Immature natural killer cell (primary cell): Measurements from ENCODE around the gene ANXA11. TPM values are rescaled to one million over a fixed set of nuclear protein-coding genes. Genes with fewer than 3 reads are reported as not detected.
A peak's percentile ranks its signal among the peaks of the same experiment; 100 is the strongest.
"Not testable (repeated sequence)": the region's sequence is repeated elsewhere in the genome, so short reads cannot be mapped to it uniquely, and the experiment has no call there.

Experiments
- DNase-seq, 3 donors: peaks; one replicate each; pipeline ENCODE4 v3.0.0; 2022; ENCODE audit warnings: mixed read lengths in 1 of 3
- H3K27ac Mint-ChIP-seq, 6 donors: one replicate each; pipeline ENCODE4 v1.8.0; 2020; ENCODE audit warnings: mixed read lengths in 6 of 6, mild to moderate bottlenecking in 5 of 6, inconsistent platforms in 4 of 6, moderate library complexity in 3 of 6
- H3K27me3 Mint-ChIP-seq, 3 donors: one replicate each; pipeline ENCODE4 v1.8.0; 2020 to 2021; ENCODE audit warnings: low read depth in 3 of 3, mild to moderate bottlenecking in 3 of 3, mixed read lengths in 3 of 3, moderate library complexity in 3 of 3, inconsistent platforms in 1 of 3
- H3K36me3 Mint-ChIP-seq, 3 donors: one replicate each; pipeline ENCODE4 v1.8.0; 2020; ENCODE audit warnings: mixed read lengths in 3 of 3, inconsistent platforms in 2 of 3, mild to moderate bottlenecking in 2 of 3
- H3K4me1 Mint-ChIP-seq, 2 donors: one replicate each; pipeline ENCODE4 v1.8.0; 2020; ENCODE audit warnings: inconsistent platforms in 2 of 2, mild to moderate bottlenecking in 2 of 2, mixed read lengths in 2 of 2, moderate library complexity in 1 of 2
- H3K4me3 Mint-ChIP-seq, 5 donors: one replicate each; pipeline ENCODE4 v1.8.0; 2020; ENCODE audit warnings: mild to moderate bottlenecking in 5 of 5, mixed read lengths in 5 of 5, inconsistent platforms in 3 of 5, moderate library complexity in 3 of 5
- H3K9me3 Mint-ChIP-seq, 6 donors: one replicate each; pipeline ENCODE4 v1.8.0; 2020; ENCODE audit warnings: mild to moderate bottlenecking in 6 of 6, mixed read lengths in 6 of 6, inconsistent platforms in 4 of 6, moderate library complexity in 3 of 6
- polyA plus RNA-seq, 3 donors: library from polyadenylated mRNA; unstranded; fragments of 300-500 nt; fragmentation: Illumina TruSeq; gene quantifications; one replicate each; pipeline ENCODE4 v1.2.3, GENCODE V29; 2021

The ANXA11 gene
- polyA plus RNA-seq, 3 donors from 2014 or later, result 136 to 270 (median 181) TPM

DNA sequence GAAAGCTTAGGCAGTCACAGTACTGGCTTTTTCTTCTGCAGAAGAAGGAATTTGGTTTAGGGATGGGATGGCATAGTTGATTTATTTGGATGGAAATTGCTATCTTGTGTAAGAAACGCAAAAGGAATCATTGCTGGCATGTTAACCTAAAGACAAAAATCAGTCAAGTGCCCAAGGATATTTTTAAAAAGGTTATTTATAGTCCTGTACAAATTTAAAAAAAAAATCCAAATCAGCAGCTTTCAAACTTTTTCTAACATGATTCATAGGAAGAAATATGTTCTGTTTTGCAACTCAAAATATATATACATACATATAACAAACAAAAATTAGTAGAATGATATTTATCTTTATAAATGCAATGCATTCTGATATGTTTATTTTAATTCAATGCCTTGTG, 28.5 kb upstream of the ANXA11 start:
- not testable (repeated sequence) for H3K27me3 Mint-ChIP-seq, DNase-seq, H3K4me3 Mint-ChIP-seq, H3K36me3 Mint-ChIP-seq, H3K4me1 Mint-ChIP-seq, H3K27ac Mint-ChIP-seq, H3K9me3 Mint-ChIP-seq

DNA sequence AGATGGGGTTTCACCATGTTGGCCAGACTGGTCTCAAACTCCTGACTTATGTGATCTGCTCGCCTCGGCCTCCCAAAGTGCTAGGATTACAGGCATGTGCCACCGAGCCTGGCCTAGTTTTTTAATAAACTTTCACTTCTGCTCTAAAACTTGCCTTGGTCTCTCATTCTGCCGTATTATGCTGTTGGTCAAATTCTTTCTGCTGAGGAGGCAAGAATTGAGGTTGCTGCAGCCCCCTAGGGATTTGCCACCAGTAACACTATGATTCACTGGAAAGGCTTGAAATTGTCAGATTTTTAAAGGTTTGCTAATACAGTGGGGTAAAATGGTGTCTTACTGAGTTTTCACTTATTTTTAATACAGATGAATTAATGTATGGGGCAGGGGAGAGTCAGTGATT, 21.4 kb upstream of the ANXA11 start:
- DNase-seq, H3K4me1 Mint-ChIP-seq, H3K36me3 Mint-ChIP-seq: not testable (repeated sequence)

DNA sequence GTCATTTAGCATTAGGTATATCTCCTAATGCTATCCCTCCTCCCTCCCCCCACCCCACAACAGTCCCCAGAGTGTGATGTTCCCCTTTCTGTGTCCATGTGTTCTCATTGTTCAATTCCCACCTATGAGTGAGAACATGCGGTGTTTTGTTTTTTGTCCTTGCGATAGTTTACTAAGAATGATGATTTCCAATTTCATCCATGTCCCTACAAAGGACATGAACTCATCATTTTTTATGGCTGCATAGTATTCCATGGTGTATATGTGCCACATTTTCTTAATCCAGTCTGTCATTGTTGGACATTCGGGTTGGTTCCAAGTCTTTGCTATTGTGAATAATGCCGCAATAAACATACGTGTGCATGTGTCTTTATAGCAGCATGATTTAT, 17.7 kb upstream of the ANXA11 start:
- not testable (repeated sequence) for H3K36me3 Mint-ChIP-seq, H3K4me3 Mint-ChIP-seq, H3K27ac Mint-ChIP-seq, DNase-seq, H3K4me1 Mint-ChIP-seq, H3K9me3 Mint-ChIP-seq, H3K27me3 Mint-ChIP-seq

More for the DNA sequence above, 21.4 kb upstream of the ANXA11 start:
- H3K4me3 Mint-ChIP-seq, H3K27me3 Mint-ChIP-seq, H3K27ac Mint-ChIP-seq, H3K9me3 Mint-ChIP-seq: not testable (repeated sequence)

DNA sequence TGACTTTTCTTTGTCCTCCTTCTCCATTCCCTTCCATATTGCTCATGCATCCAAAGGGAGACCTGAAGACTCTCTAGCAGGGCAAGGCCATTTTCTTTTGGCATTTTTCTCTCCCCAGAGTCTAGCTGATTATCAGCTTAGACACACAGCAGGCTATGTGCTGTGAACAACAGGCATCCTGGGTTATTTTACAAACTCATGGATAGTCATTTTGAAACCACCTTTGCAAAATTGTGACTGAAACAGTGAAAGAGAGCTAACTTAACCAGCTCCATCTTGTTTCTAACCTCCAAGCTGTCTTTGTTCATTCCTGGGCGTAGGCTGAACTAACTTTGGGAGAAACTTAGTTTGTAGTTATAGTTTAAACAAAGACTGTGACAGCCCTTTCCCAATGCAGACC, 13.5 kb upstream of the ANXA11 start:
- not testable (repeated sequence) for H3K4me1 Mint-ChIP-seq, H3K27me3 Mint-ChIP-seq

DNA sequence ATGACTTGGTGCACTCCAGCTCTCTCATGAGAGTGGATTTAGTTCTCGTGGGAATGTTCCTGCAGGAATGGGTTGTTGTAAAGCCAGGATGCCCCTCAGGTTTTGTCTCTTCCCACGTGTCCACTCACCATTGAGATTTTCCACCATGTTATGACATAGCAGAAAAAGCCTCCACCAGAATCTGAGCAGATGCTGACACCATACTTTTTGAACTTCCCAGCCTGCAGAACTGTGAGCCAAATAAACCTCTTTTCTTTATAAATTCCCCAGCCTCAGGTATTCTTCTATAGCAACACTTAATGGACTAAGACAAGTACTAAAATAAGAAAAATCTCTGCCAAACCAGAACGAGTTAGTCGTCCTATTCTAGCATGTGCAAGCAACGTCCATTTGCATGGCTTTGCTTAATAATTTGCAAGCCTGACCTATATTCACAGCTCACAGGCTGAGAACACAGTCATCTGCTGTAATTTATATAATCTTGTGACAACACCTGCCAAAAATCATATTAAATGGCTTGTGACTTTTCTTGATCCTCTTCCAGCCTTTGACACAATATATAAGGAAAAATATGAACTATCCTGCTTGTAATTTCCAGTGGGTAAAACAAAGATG, 9.1 kb upstream of the ANXA11 start:
- H3K9me3 Mint-ChIP-seq, H3K4me1 Mint-ChIP-seq, H3K27ac Mint-ChIP-seq, DNase-seq, H3K36me3 Mint-ChIP-seq, H3K27me3 Mint-ChIP-seq, H3K4me3 Mint-ChIP-seq: not testable (repeated sequence)

More for the DNA sequence above, 13.5 kb upstream of the ANXA11 start:
- H3K36me3 Mint-ChIP-seq, H3K4me3 Mint-ChIP-seq, DNase-seq, H3K27ac Mint-ChIP-seq, H3K9me3 Mint-ChIP-seq: not testable (repeated sequence)

DNA sequence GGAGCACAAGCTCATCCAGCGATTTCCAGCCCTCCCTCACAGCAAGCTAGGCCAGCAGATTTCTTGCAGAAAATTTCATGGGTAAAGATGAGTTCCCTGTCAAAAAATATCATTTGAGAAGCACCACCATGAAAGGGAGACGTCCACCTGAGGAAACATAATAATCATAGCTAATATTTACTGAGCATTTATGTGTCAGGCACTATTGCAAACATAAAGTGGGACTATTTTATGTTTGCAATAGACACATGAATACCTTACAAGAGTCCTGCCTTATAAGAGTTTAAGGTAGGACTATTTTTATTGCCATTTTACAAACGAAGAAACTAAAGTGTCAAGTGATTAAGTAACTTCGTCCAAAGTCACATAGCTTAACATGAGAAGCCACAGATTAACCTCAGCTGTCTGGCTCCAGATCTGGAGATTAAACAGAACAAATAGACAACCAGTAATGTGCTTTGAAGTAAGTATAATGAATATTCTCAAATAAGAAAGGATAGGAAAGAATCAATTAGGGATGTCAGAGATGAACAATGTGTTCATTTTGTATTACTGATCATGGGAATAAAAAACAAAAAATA, 7.3 kb upstream of the ANXA11 start:
- not testable (repeated sequence) for DNase-seq, H3K4me1 Mint-ChIP-seq, H3K36me3 Mint-ChIP-seq, H3K27me3 Mint-ChIP-seq, H3K4me3 Mint-ChIP-seq, H3K9me3 Mint-ChIP-seq, H3K27ac Mint-ChIP-seq

DNA sequence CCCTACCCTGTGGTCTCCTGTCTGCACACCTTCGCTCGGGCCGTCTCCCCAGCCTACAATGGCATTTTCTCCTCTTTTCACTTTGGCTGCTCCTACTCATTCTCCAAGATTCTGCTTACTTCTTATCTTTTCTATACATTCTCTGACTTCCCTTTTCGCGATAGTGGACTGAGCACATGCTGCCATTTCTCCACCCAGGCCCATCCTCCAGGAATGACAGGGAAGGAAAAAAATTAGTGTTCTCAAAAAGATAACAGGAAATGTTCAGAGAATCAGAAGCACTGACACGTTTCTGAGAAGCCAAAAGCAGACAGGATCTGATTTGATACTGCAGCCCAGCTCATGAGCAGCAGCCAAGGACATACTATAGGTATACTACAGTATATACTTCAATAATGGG, 6.4 kb upstream of the ANXA11 start:
- no peak overlapping the region for H3K27ac Mint-ChIP-seq
- no peak for DNase-seq
- H3K9me3 Mint-ChIP-seq, result no peaks in the 10 kb centered on the region
- H3K4me3 Mint-ChIP-seq, result no peak overlapping the region
- peaks cover 0 to under 1% of the 10 kb centered on the region in 2 donors for H3K4me1 Mint-ChIP-seq
- H3K36me3 Mint-ChIP-seq, result no peaks in the 10 kb centered on the region
- peaks cover 0 to 6% (median 2%) of the 10 kb centered on the region in 3 donors for H3K27me3 Mint-ChIP-seq

DNA sequence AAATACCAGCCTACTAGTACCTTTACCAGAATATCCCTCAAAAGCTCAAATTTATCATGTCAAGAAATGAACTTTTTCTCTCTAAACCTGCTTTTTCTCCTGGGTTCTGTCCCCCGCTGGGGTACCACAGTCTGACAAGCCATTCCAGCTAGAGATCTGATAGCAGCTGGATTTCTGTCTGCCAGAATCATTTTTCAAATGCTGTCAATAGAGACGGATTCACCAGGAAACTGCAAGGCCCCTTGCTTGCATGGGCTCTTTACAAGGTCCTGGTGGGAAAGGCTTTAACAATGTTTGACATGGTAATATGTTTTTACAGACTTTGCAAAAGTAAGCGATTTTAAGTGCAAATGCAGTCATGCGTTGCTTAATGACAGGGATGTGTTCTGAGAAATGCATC, 4.9 kb upstream of the ANXA11 start:
- Mint-ChIP-seq H3K4me1 (peaks cover 13% of the 10 kb centered on the region in 2 donors), H3K4me3 (no peak overlapping the region), H3K27me3 (peaks cover 0 to 8% (median 2%) of the 10 kb centered on the region in 3 donors), H3K36me3 (no peaks in the 10 kb centered on the region), H3K27ac (no peak overlapping the region), H3K9me3 (no peaks in the 10 kb centered on the region)
- no peak for DNase-seq

DNA sequence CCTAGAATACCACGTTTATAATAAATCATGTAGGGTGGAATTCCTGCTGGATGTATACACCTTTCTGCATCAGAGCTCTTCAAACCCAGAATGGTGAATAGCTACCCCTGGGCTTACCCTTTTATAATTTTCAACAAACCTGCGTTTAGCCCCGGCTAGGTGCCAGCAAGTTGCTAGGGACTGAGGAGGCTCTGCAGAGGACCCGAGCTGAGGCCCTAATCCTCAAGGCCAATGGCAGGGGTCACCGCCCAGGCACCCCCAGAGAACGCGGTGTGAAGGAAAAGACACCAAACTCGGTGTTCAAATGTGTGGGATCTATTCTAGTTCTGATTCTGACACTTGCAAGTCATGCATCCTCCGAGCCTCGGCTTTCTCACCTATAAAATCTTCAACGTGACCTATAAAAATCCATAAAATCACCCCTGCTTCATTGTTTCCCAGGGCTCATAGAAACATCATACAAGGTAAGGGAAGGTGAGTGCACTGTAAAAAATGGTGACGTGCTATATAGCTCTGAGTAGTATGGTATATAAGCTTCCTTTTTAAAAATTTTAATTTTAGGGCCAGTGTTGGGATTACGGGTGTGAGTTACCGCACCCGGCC, 2.5 kb upstream of the ANXA11 start:
- Mint-ChIP-seq H3K4me1 (peaks cover 30% of the 10 kb centered on the region in 2 donors), H3K27me3 (peaks cover 2 to 11% (median 6%) of the 10 kb centered on the region in 3 donors), H3K36me3 (no peaks in the 10 kb centered on the region), H3K9me3 (no peaks in the 10 kb centered on the region), H3K27ac (peak overlapping the region in 1 of 6 donors; percentile 62), H3K4me3 (no peak overlapping the region)
- no peak for DNase-seq

DNA sequence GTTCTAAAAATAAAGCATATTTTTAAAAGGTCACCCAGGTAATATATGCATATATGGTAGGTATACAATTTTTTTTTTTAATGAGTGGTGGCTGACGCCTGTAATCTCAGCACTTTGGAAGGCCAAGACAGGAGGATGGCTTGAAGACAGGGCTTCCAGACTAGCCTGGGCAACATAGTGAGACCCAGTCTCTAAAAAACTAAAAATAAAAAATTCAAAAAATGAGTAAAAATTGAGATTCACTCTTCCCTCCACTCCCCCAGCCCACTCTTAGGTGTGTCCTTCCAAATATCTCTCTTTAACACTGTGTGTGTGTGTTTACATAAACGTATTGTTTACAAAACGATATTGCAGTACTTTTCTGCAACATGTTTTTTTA, 929 bp upstream of the ANXA11 start:
- peaks cover 0 to 2% (median 1%) of the 10 kb centered on the region in 3 donors for H3K36me3 Mint-ChIP-seq
- H3K9me3 Mint-ChIP-seq, result no peaks in the 10 kb centered on the region
- peak overlapping the region; percentile 86 to 95 (median 94) for H3K27ac Mint-ChIP-seq
- no peak for DNase-seq
- peaks cover 2 to 7% (median 6%) of the 10 kb centered on the region in 3 donors for H3K27me3 Mint-ChIP-seq
- H3K4me1 Mint-ChIP-seq, result peaks cover 45 to 46% of the 10 kb centered on the region in 2 donors
- peak overlapping the region; percentile 82 to 94 (median 87) for H3K4me3 Mint-ChIP-seq

DNA sequence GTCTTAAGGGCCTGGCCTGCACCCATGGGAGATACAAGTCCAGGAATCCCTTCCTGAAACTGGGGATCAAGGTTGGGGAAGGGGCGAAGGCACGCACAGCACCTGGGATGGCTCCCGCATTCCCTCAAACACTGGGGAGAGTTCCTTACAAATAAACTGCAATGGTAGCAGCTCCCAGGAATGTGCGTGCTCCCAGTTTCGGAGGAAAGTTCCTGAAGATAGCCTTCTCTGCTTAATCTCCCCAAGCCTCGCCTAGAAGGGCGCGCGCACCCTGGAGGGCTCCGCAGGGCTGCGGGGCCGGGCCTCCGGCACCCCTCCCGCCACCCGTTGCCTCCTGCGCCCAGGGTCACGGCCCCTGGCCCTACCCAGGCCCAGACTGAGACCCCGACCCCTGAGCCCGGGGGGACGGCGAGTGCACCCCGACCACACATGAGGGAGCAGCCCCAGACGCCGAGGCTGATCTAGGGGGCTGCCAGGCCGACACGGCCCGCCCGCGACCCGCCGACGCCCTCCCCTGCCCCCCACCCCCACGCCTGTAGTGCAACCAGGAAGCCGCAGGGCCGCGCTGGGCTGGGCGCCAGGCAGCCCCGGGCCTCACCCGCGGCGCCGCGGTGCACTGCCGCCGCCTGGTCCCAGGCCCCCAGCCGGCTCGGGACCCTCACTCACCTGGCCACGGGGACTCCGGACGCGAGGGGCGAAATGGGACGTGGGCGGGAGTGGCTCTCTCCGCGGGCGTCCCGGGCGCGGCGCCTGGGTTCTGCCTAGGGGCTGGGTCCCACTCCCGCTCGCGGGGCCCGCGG, 460 bp downstream of the ANXA11 start:
- peaks cover 58 to 60% of the 10 kb centered on the region in 2 donors for H3K4me1 Mint-ChIP-seq
- peak overlapping the region; percentile 52 to 96 (median 87) for H3K27ac Mint-ChIP-seq
- peak overlapping the region; percentile 88 to 96 (median 92) for H3K4me3 Mint-ChIP-seq
- DNase-seq, result peak; percentile 60 to 70 (median 69)
- H3K27me3 Mint-ChIP-seq, result peaks cover 3 to 7% (median 6%) of the 10 kb centered on the region in 3 donors
- H3K9me3 Mint-ChIP-seq, result no peaks in the 10 kb centered on the region
- peaks cover 0 to 6% (median 4%) of the 10 kb centered on the region in 3 donors for H3K36me3 Mint-ChIP-seq

DNA sequence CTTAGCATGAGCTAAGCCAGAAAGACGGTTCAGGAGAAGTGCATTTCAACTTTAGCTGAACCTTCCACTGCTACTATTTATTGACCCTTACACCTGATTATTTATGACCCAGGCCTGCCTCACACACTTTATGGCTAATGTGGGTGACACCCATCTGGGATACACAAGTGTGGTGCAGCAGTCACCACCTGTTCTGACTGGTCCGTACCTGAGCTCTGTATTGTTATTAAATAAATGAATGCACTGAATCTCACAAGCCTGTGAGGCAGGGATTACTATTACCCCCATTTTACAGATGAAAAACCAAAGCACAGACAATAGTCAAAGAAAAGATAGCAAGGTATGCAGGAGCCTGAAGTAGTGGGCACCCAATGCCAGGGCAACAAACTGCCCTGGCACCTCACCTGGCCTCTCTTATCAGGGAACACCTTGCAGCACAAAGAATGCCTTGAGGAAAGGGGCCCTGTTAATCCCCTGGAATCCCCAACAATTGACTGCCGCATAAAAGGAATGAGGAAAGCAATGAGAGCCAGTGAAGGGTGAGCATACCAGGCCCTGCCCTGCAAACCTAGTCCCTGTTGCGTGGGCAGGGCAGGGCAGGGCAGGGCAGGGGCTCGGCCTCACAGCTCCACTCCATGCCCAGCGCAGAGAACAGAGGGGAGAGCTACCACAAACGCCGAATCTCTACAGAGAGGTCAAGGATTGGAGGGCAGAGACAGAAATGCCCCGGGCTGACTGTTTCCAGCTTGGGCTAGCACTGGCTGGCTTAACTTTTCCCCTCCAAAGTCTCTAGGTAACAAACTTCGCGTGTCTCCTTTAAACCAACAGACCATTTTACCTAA, 1.3 kb downstream of the ANXA11 start:
- H3K4me3 Mint-ChIP-seq, result peak overlapping the region; percentile 88 to 96 (median 92)
- DNase-seq, result no peak
- no peaks in the 10 kb centered on the region for H3K9me3 Mint-ChIP-seq
- peak overlapping the region; percentile 52 to 96 (median 87) for H3K27ac Mint-ChIP-seq
- peaks cover 61 to 64% of the 10 kb centered on the region in 2 donors for H3K4me1 Mint-ChIP-seq
- peaks cover 0 to 6% (median 4%) of the 10 kb centered on the region in 3 donors for H3K36me3 Mint-ChIP-seq
- peaks cover 3 to 7% (median 6%) of the 10 kb centered on the region in 3 donors for H3K27me3 Mint-ChIP-seq
